Measurements from ENCODE around the gene ARHGEF39.
"Not testable (repeated sequence)": the region's sequence is repeated elsewhere in the genome, so short reads cannot be mapped to it uniquely, and the experiment has no call there.

- TF ChIP-seq CTCF, EP300 (IDR thresholded peaks at IDR 0.05): not testable (repeated sequence)
These were observed 52.9 kb downstream of the ARHGEF39 start for GRCh38 chr9:35612066-35612465.
